SK-N-MC (cell line): Measurements from ENCODE around the gene PLPP3.

Source experiments
- EZH2 ChIP-seq: fragments of 200-600 bp; sonication (generic); IDR thresholded peaks from one replicate; pipeline ENCODE4 v1.6.1; 2017; ENCODE audit warnings: antibody characterized with exemption
- FOXP2 ChIP-seq: optimal IDR thresholded peaks from 2 replicates; pipeline ENCODE3; 2011; ENCODE audit warnings: mild to moderate bottlenecking, moderate library complexity; ENCODE audit not compliant: insufficient read depth; ENCODE audit errors: extremely low read length, control extremely low read depth
- POLR2AphosphoS5 ChIP-seq: IDR thresholded peaks from 2 replicates; pipeline ENCODE4 v1.6.1; 2012; ENCODE audit warnings: mild to moderate bottlenecking, low read depth, low read length, borderline replicate concordance

GRCh38 chr1:56448529-56449300 is 130.6 kb downstream of the PLPP3 start:
- TF ChIP-seq EZH2 (no peak), POLR2AphosphoS5 (no peak), FOXP2 (no peak)
